SU-DHL-6 (cell line): Measurements from ENCODE around the gene HECW1.

ENCODE experiments used
- H2AFZ ChIP-seq: fragments of 200-600 bp; sonication (generic); 2 replicates; pipeline ENCODE4 v1.6.1; 2014; ENCODE audit warnings: low read depth, mild to moderate bottlenecking, moderate library complexity, mixed read lengths, antibody characterized with exemption, low read length; ENCODE audit not compliant: severe bottlenecking
- H3F3A ChIP-seq: fragments of 200-600 bp; shearing (Covaris generic); 2 replicates; pipeline ENCODE4 v1.6.0; 2016; ENCODE audit warnings: antibody characterized with exemption, mild to moderate bottlenecking; ENCODE audit not compliant: insufficient read depth
- H3K27ac ChIP-seq: fragments of 200-600 bp; sonication (generic); 2 replicates; pipeline ENCODE4 v1.5.1; 2016; ENCODE audit warnings: low read depth, mild to moderate bottlenecking, low read length, moderate library complexity, mixed read lengths
- H3K27me3 ChIP-seq: fragments of 200-600 bp; sonication (generic), shearing (Covaris generic); 2 replicates; pipeline ENCODE4 v1.6.0; 2014; ENCODE audit warnings: mild to moderate bottlenecking, low read length
- H3K36me3 ChIP-seq: fragments of 200-600 bp; sonication (generic); 2 replicates; pipeline ENCODE4 v1.6.1; 2014; ENCODE audit warnings: mild to moderate bottlenecking, low read length, mixed read lengths
- H3K4me2 ChIP-seq: fragments of 300-600, 200-600 bp; shearing (Covaris generic), sonication (generic); 2 replicates; pipeline ENCODE4 v1.6.0; 2014; ENCODE audit warnings: low read length, low read depth, mild to moderate bottlenecking; ENCODE audit not compliant: poor library complexity, severe bottlenecking
- H3K4me3 ChIP-seq: fragments of 200-600 bp; sonication (generic); 2 replicates; pipeline ENCODE4 v1.5.1; 2014; ENCODE audit warnings: antibody characterized with exemption, low read length, mild to moderate bottlenecking, mixed read lengths; ENCODE audit not compliant: insufficient read depth, poor library complexity, severe bottlenecking
- H3K79me2 ChIP-seq: fragments of 200-600 bp; sonication (generic); 2 replicates; pipeline ENCODE4 v1.6.1; 2014; ENCODE audit warnings: mild to moderate bottlenecking, low read length, moderate library complexity; ENCODE audit not compliant: insufficient read depth
- H3K9ac ChIP-seq: fragments of 200-600 bp; sonication (generic); 2 replicates; pipeline ENCODE4 v1.7.0; 2014; ENCODE audit warnings: mild to moderate bottlenecking, low read length
- H3K9me2 ChIP-seq: fragments of 200-600 bp; sonication (generic); replicated peaks from 2 replicates; pipeline ENCODE4 v1.6.1; 2014; ENCODE audit warnings: low read length; ENCODE audit not compliant: insufficient read depth
- H3K9me3 ChIP-seq: fragments of 200-600 bp; sonication (generic); 2 replicates; pipeline ENCODE4 v1.6.1; 2014; ENCODE audit warnings: low read length, mixed read lengths; ENCODE audit not compliant: insufficient read depth
- H4K20me1 ChIP-seq: fragments of 200-600 bp; sonication (generic); 2 replicates; pipeline ENCODE4 v1.6.1; 2014; ENCODE audit warnings: low read depth, mild to moderate bottlenecking, antibody characterized with exemption, low read length, moderate library complexity, mixed read lengths
- CTCF ChIP-seq: fragments of 200-600 bp; sonication (generic); IDR thresholded peaks from one replicate; pipeline ENCODE4 v1.5.1; 2017; ENCODE audit warnings: antibody characterized with exemption, mild to moderate bottlenecking, low read length, moderate library complexity; ENCODE audit not compliant: insufficient read depth, poor library complexity, severe bottlenecking
- EZH2phosphoT487 ChIP-seq: fragments of 200-600 bp; sonication (generic), shearing (Covaris generic); conservative IDR thresholded peaks from 2 replicates; pipeline ENCODE4 v1.6.1; 2018; ENCODE audit warnings: mild to moderate bottlenecking, antibody characterized with exemption, low read length, moderate library complexity, mixed read lengths

The HECW1 gene

GRCh38 chr7:43530553-43531410 is 418.3 kb downstream of the HECW1 start:
- Histone ChIP-seq H3K9ac (no peak overlapping the region), H3K27ac (no peak overlapping the region), H3K27me3 (no peaks in the 10 kb centered on the region), H3K79me2 (no peaks in the 10 kb centered on the region), H3K9me3 (no peaks in the 10 kb centered on the region), H2AFZ (no peak overlapping the region), H3K36me3 (no peaks in the 10 kb centered on the region), H3K4me3 (no peak overlapping the region), H4K20me1 (no peaks in the 10 kb centered on the region), H3F3A (no peaks in the 10 kb centered on the region), H3K4me2 (no peak overlapping the region), H3K9me2 (no peaks in the 10 kb centered on the region)
- TF ChIP-seq CTCF (no peak), EZH2phosphoT487 (no peak)

- Histone ChIP-seq H3K27ac (no peak overlapping the region), H3K4me2 (no peak overlapping the region), H3K9ac (no peak overlapping the region), H3K9me3 (no peaks in the 10 kb centered on the region), H3K4me3 (no peak overlapping the region), H3K79me2 (no peaks in the 10 kb centered on the region), H2AFZ (no peak overlapping the region), H4K20me1 (no peaks in the 10 kb centered on the region), H3K9me2 (no peaks in the 10 kb centered on the region), H3F3A (no peaks in the 10 kb centered on the region), H3K27me3 (no peaks in the 10 kb centered on the region), H3K36me3 (no peaks in the 10 kb centered on the region)
- no peak for TF ChIP-seq EZH2phosphoT487
- TF ChIP-seq CTCF = no peak
These were observed 419.3 kb downstream of the HECW1 start for GRCh38 chr7:43531700-43532099.

GRCh38 chr7:43533801-43534479 is 421.5 kb downstream of the HECW1 start:
- Histone ChIP-seq H3K9ac (no peak overlapping the region), H2AFZ (no peak overlapping the region), H3F3A (no peaks in the 10 kb centered on the region), H3K4me2 (no peak overlapping the region), H3K9me2 (no peaks in the 10 kb centered on the region), H3K4me3 (no peak overlapping the region), H3K9me3 (no peaks in the 10 kb centered on the region), H3K36me3 (no peaks in the 10 kb centered on the region), H3K79me2 (no peaks in the 10 kb centered on the region), H3K27me3 (no peaks in the 10 kb centered on the region), H4K20me1 (no peaks in the 10 kb centered on the region), H3K27ac (no peak overlapping the region)
- no peak for TF ChIP-seq CTCF
- no peak for TF ChIP-seq EZH2phosphoT487
